GM23338 (cell line): ENCODE measurements around the gene DUSP3.

Source experiments
- CREB1 ChIP-seq: fragments of 250-450 bp; sonication (Bioruptor Pico); IDR thresholded peaks from 2 replicates; pipeline ENCODE4 v1.5.0; 2020; ENCODE audit warnings: low read depth, mild to moderate bottlenecking, moderate library complexity
- EZH2 ChIP-seq: fragments of 200-600 bp; sonication (generic); IDR thresholded peaks from one replicate; pipeline ENCODE4 v1.8.0; 2017; ENCODE audit warnings: antibody characterized with exemption, mild to moderate bottlenecking, low read depth; ENCODE audit not compliant: unreplicated experiment
- EZH2phosphoT487 ChIP-seq: fragments of 200-600 bp; sonication (generic); IDR thresholded peaks from one replicate; pipeline ENCODE4 v1.8.1; 2018; ENCODE audit warnings: antibody characterized with exemption; ENCODE audit not compliant: unreplicated experiment
- JUNB ChIP-seq: IDR thresholded peaks from one replicate; pipeline ENCODE4 v1.6.1; 2016; ENCODE audit warnings: antibody characterized with exemption; ENCODE audit not compliant: unreplicated experiment
- NANOG ChIP-seq: IDR thresholded peaks from 2 replicates; pipeline ENCODE4 v1.6.1; 2016; ENCODE audit warnings: antibody characterized with exemption, borderline replicate concordance
- POLR2AphosphoS5 ChIP-seq: IDR thresholded peaks from 2 replicates; pipeline ENCODE4 v1.6.1; 2016; ENCODE audit warnings: antibody characterized with exemption, low read depth
- STAT1 ChIP-seq: IDR thresholded peaks from one replicate; pipeline ENCODE4 v1.6.1; 2016; ENCODE audit warnings: antibody characterized with exemption; ENCODE audit not compliant: unreplicated experiment
- ZNF331 ChIP-seq: fragments of 250-450 bp; sonication (Bioruptor Pico); IDR thresholded peaks from 2 replicates; pipeline ENCODE4 v1.5.0; 2020; ENCODE audit warnings: low read depth, mild to moderate bottlenecking, moderate library complexity
- TF ChIP-seq, protein P1 (sequence below), 2 experiments: fragments of 200-600 bp in 1 of 2; sonication (generic) in 1 of 2; conservative IDR thresholded peaks; 2 replicates each; pipeline versions ENCODE4 v1.5.1 to v1.6.1; 2016 to 2017; ENCODE audit warnings: antibody characterized with exemption in 2 of 2, low read depth in 2 of 2, mild to moderate bottlenecking in 2 of 2, moderate library complexity in 1 of 2
- TF ChIP-seq, protein P2 (sequence below): IDR thresholded peaks from one replicate; pipeline ENCODE4 v1.6.1; 2018; ENCODE audit warnings: antibody characterized with exemption; ENCODE audit not compliant: unreplicated experiment
- TF ChIP-seq, protein P3 (sequence below): IDR thresholded peaks from 2 replicates; pipeline ENCODE4 v1.6.1; 2016; ENCODE audit warnings: antibody characterized with exemption

DNA sequence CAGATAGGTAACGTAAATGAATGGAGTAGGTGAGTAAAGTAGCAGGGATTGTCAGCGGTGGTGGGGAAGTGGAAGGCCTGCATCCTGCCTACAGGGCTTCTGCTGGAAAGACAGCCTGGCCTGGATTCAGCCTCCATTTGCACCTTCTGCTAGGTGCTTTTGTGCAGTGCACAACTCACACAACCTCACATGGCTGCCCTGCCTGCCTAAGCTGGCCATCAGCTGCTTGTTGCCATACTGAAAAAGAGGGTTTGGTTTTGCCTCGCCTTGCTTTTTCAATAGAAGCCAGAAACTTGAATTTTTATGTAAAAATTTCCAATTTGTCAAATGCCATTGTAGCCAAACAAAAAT is 56.5 kb downstream of the DUSP3 start:
- TF ChIP-seq, protein P1, sequence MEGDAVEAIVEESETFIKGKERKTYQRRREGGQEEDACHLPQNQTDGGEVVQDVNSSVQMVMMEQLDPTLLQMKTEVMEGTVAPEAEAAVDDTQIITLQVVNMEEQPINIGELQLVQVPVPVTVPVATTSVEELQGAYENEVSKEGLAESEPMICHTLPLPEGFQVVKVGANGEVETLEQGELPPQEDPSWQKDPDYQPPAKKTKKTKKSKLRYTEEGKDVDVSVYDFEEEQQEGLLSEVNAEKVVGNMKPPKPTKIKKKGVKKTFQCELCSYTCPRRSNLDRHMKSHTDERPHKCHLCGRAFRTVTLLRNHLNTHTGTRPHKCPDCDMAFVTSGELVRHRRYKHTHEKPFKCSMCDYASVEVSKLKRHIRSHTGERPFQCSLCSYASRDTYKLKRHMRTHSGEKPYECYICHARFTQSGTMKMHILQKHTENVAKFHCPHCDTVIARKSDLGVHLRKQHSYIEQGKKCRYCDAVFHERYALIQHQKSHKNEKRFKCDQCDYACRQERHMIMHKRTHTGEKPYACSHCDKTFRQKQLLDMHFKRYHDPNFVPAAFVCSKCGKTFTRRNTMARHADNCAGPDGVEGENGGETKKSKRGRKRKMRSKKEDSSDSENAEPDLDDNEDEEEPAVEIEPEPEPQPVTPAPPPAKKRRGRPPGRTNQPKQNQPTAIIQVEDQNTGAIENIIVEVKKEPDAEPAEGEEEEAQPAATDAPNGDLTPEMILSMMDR (conservative IDR thresholded peaks at IDR 0.05; ENCODE audit: low read depth in 2 of 2): no peak
- TF ChIP-seq POLR2AphosphoS5 (no peak), ZNF331 (CRISPR knock-in tag) (no peak), STAT1 (no peak), EZH2 (no peak), EZH2phosphoT487 (no peak), NANOG (no peak), JUNB (no peak), CREB1 (CRISPR knock-in tag) (no peak)
- TF ChIP-seq, protein P2, sequence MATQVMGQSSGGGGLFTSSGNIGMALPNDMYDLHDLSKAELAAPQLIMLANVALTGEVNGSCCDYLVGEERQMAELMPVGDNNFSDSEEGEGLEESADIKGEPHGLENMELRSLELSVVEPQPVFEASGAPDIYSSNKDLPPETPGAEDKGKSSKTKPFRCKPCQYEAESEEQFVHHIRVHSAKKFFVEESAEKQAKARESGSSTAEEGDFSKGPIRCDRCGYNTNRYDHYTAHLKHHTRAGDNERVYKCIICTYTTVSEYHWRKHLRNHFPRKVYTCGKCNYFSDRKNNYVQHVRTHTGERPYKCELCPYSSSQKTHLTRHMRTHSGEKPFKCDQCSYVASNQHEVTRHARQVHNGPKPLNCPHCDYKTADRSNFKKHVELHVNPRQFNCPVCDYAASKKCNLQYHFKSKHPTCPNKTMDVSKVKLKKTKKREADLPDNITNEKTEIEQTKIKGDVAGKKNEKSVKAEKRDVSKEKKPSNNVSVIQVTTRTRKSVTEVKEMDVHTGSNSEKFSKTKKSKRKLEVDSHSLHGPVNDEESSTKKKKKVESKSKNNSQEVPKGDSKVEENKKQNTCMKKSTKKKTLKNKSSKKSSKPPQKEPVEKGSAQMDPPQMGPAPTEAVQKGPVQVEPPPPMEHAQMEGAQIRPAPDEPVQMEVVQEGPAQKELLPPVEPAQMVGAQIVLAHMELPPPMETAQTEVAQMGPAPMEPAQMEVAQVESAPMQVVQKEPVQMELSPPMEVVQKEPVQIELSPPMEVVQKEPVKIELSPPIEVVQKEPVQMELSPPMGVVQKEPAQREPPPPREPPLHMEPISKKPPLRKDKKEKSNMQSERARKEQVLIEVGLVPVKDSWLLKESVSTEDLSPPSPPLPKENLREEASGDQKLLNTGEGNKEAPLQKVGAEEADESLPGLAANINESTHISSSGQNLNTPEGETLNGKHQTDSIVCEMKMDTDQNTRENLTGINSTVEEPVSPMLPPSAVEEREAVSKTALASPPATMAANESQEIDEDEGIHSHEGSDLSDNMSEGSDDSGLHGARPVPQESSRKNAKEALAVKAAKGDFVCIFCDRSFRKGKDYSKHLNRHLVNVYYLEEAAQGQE: no peak
- TF ChIP-seq, protein P3, sequence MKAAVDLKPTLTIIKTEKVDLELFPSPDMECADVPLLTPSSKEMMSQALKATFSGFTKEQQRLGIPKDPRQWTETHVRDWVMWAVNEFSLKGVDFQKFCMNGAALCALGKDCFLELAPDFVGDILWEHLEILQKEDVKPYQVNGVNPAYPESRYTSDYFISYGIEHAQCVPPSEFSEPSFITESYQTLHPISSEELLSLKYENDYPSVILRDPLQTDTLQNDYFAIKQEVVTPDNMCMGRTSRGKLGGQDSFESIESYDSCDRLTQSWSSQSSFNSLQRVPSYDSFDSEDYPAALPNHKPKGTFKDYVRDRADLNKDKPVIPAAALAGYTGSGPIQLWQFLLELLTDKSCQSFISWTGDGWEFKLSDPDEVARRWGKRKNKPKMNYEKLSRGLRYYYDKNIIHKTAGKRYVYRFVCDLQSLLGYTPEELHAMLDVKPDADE: no peak
